Measurements from ENCODE around the gene HSPB7.

GRCh38 chr1:16005597-16005996, 12.2 kb downstream of the HSPB7 start:
- TF ChIP-seq TCF7L2 (IDR thresholded peaks at IDR 0.05; ENCODE audit: borderline replicate concordance, low read depth, low read length) (no peak), ZNF335 (tag by site-specific recombination; conservative IDR thresholded peaks at IDR 0.05) (no peak), ZNF398 (tag by site-specific recombination; IDR thresholded peaks at IDR 0.05) (no peak), ZSCAN16 (tag by site-specific recombination; IDR thresholded peaks at IDR 0.05) (no peak)
- TF ChIP-seq, protein P1, sequence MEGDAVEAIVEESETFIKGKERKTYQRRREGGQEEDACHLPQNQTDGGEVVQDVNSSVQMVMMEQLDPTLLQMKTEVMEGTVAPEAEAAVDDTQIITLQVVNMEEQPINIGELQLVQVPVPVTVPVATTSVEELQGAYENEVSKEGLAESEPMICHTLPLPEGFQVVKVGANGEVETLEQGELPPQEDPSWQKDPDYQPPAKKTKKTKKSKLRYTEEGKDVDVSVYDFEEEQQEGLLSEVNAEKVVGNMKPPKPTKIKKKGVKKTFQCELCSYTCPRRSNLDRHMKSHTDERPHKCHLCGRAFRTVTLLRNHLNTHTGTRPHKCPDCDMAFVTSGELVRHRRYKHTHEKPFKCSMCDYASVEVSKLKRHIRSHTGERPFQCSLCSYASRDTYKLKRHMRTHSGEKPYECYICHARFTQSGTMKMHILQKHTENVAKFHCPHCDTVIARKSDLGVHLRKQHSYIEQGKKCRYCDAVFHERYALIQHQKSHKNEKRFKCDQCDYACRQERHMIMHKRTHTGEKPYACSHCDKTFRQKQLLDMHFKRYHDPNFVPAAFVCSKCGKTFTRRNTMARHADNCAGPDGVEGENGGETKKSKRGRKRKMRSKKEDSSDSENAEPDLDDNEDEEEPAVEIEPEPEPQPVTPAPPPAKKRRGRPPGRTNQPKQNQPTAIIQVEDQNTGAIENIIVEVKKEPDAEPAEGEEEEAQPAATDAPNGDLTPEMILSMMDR (tag by site-specific recombination; IDR thresholded peaks at IDR 0.05): no peak

Data from HEK293 (cell line).